C4-2B (cell line): ENCODE results near the gene ACSL4.

Experiments used
- H3K27ac ChIP-seq: fragments of 450-650 bp; 2 replicates; pipeline ENCODE4 v1.5.1; 2017
- ZFX ChIP-seq: fragments of 450-650 bp; IDR thresholded peaks from 2 replicates; pipeline ENCODE4 v1.6.1; 2017
- TF ChIP-seq, protein P1 (sequence below): fragments of 450-650 bp; conservative IDR thresholded peaks from 2 replicates; pipeline ENCODE4 v1.5.1; 2017; ENCODE audit warnings: mild to moderate bottlenecking

Gene ACSL4

DNA sequence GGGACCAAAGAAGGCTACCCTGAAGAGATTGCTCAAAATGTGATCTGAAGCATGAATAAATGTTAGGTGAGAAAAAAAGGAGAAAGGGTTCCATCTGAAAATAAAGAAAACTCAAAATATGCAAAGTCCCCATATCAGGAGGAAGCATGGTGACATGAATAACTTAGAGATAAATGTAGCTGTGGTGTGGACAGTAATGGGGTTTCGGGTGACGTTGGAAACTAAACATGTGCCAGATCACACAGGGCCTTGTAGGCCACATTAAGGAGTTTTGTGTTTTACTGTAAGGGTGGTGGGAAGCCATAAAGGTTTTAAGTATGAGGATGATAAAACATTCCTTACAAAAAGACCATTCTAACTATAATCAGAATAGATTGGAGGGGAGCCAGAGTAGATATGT is 40.3 kb upstream of the ACSL4 start:
- no peak overlapping the region for H3K27ac ChIP-seq
- no peak for TF ChIP-seq ZFX
- TF ChIP-seq, protein P1, sequence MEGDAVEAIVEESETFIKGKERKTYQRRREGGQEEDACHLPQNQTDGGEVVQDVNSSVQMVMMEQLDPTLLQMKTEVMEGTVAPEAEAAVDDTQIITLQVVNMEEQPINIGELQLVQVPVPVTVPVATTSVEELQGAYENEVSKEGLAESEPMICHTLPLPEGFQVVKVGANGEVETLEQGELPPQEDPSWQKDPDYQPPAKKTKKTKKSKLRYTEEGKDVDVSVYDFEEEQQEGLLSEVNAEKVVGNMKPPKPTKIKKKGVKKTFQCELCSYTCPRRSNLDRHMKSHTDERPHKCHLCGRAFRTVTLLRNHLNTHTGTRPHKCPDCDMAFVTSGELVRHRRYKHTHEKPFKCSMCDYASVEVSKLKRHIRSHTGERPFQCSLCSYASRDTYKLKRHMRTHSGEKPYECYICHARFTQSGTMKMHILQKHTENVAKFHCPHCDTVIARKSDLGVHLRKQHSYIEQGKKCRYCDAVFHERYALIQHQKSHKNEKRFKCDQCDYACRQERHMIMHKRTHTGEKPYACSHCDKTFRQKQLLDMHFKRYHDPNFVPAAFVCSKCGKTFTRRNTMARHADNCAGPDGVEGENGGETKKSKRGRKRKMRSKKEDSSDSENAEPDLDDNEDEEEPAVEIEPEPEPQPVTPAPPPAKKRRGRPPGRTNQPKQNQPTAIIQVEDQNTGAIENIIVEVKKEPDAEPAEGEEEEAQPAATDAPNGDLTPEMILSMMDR: no peak

GRCh38 chrX:109770780-109771179 is 37.7 kb upstream of the ACSL4 start:
- no peak overlapping the region for H3K27ac ChIP-seq
- TF ChIP-seq ZFX: no peak
- TF ChIP-seq, protein P1: no peak

DNA sequence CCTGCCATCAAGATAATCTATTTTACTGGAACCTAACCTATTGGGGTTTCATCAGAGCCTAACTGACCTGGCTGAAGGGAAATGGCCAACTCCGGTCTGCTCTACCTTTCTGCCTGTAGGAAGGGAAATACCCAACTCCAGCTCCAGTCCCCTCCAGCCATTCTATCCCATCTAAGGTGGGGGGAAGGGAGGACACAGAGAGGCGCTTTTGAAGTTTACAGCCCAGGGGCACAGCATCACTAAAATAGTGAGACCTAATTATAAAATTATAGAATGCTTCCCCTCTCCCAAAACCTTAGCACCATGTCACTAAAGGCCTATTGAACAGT is 27.8 kb upstream of the ACSL4 start:
- TF ChIP-seq, protein P1: no peak
- TF ChIP-seq ZFX: no peak
- no peak overlapping the region; the same call in 1 of the 2 replicates for H3K27ac ChIP-seq

- H3K27ac ChIP-seq: no peak overlapping the region; the same call in 1 of the 2 replicates
- TF ChIP-seq, protein P1: no peak
- no peak for TF ChIP-seq ZFX
Observed at GRCh38 chrX:109760209-109760921, 27.3 kb upstream of the ACSL4 start.

DNA sequence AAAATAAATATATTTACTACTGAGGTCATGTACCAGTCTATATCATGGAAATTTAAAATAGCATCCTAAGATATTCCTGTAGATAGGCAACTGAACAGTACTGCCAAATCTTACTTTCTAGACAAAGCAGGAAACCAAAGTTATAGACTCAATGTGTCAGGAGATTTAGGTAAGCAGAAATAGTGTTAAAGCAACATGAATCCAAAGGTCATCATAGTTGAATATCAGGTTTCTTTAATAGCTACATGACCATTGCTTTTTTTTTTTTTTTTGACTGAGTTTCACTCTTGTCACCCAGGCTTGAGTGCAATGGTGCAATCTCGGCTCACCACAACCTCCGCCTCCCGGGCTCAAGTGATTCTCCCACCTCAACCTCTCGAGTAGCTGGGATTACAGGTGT is 20.2 kb upstream of the ACSL4 start:
- no peak overlapping the region for H3K27ac ChIP-seq
- TF ChIP-seq, protein P1: no peak
- TF ChIP-seq ZFX: no peak

GRCh38 chrX:109751698-109752097 is 18.6 kb upstream of the ACSL4 start:
- no peak overlapping the region for H3K27ac ChIP-seq
- TF ChIP-seq, protein P1: no peak
- TF ChIP-seq ZFX: no peak

DNA sequence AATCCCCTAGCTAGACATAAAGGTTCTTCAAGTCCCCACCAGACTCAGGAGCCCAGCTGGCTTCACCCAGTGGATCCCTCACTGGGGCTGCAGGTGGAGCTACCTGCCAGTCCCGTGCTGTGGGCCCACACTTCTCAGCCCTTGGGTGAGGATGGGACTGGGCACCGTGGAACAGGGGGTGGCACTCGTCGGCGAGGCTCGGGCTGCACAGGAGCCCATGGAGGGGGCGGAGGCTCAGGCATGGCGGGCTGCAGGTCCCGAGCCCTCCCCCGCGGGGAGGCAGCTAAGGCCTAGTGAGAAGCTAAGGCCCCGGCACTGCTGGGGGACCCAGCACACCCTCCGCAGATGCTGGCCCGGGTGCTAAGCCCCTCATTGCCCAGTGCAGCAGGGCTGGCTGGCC is 16.1 kb upstream of the ACSL4 start:
- TF ChIP-seq ZFX: no peak
- TF ChIP-seq, protein P1: no peak
- H3K27ac ChIP-seq: no peak overlapping the region
